ENCODE measurements around the gene NT5C3A. TPM values are rescaled to one million over a fixed set of nuclear protein-coding genes. Genes with fewer than 3 reads are reported as not detected.
"Not testable (repeated sequence)": the region's sequence is repeated elsewhere in the genome, so short reads cannot be mapped to it uniquely, and the experiment has no call there.

The NT5C3A gene
- polyA plus RNA-seq, 2 donors: 13.9 to 15.9 TPM

GRCh38 chr7:32992750-32993149 lies 69.8 kb downstream of the NT5C3A start:
- not testable (repeated sequence) for H3K4me1 ChIP-seq (ENCODE audit: control insufficient read depth in 2 of 2, insufficient read depth in 2 of 2, low read length in 1 of 2); H3K27me3 ChIP-seq (ENCODE audit: control insufficient read depth in 1 of 2, insufficient read depth in 2 of 2, low read length in 2 of 2); H3K27ac ChIP-seq (ENCODE audit: low read depth in 2 of 2, low read length in 1 of 2); H3K36me3 ChIP-seq (ENCODE audit: control insufficient read depth in 2 of 2, insufficient read depth in 2 of 2, low read length in 1 of 2); H3K9me3 ChIP-seq (ENCODE audit: control insufficient read depth in 2 of 2, insufficient read depth in 1 of 2, low read depth in 1 of 2, low read length in 1 of 2); H3K4me3 ChIP-seq (ENCODE audit: low read depth in 1 of 2, low read length in 2 of 2)
- WGBS, 2 donors: 51 to 70% methylated on average over 6 of the region's 6 CpGs

- not testable (repeated sequence) for H3K27me3 ChIP-seq (ENCODE audit: control insufficient read depth in 1 of 2, insufficient read depth in 2 of 2, low read length in 2 of 2); H3K27ac ChIP-seq (ENCODE audit: low read depth in 2 of 2, low read length in 1 of 2); H3K9me3 ChIP-seq (ENCODE audit: control insufficient read depth in 2 of 2, insufficient read depth in 1 of 2, low read depth in 1 of 2, low read length in 1 of 2); H3K36me3 ChIP-seq (ENCODE audit: control insufficient read depth in 2 of 2, insufficient read depth in 2 of 2, low read length in 1 of 2); H3K4me3 ChIP-seq (ENCODE audit: low read depth in 1 of 2, low read length in 2 of 2); H3K4me1 ChIP-seq (ENCODE audit: control insufficient read depth in 2 of 2, insufficient read depth in 2 of 2, low read length in 1 of 2)
- WGBS, 2 donors: 69 to 71% methylated on average over 9 of the region's 9 CpGs
These were observed 70.4 kb downstream of the NT5C3A start for GRCh38 chr7:32991975-32992700.

- not testable (repeated sequence) for H3K9me3 ChIP-seq (ENCODE audit: control insufficient read depth in 2 of 2, insufficient read depth in 1 of 2, low read depth in 1 of 2, low read length in 1 of 2); H3K27me3 ChIP-seq (ENCODE audit: control insufficient read depth in 1 of 2, insufficient read depth in 2 of 2, low read length in 2 of 2); H3K4me3 ChIP-seq (ENCODE audit: low read depth in 1 of 2, low read length in 2 of 2); H3K36me3 ChIP-seq (ENCODE audit: control insufficient read depth in 2 of 2, insufficient read depth in 2 of 2, low read length in 1 of 2); H3K4me1 ChIP-seq (ENCODE audit: control insufficient read depth in 2 of 2, insufficient read depth in 2 of 2, low read length in 1 of 2)
- peak overlapping the region in 1 of 2 donors; percentile 49 for H3K27ac ChIP-seq (ENCODE audit: low read depth in 2 of 2, low read length in 1 of 2)
- WGBS, 2 donors: 28% methylated on average over 3 to 5 of the region's 5 CpGs
These were observed 71.4 kb downstream of the NT5C3A start for GRCh38 chr7:32991068-32991585.

- H3K27ac ChIP-seq (ENCODE audit: low read depth in 2 of 2, low read length in 1 of 2); H3K27me3 ChIP-seq (ENCODE audit: control insufficient read depth in 1 of 2, insufficient read depth in 2 of 2, low read length in 2 of 2); H3K9me3 ChIP-seq (ENCODE audit: control insufficient read depth in 2 of 2, insufficient read depth in 1 of 2, low read depth in 1 of 2, low read length in 1 of 2); H3K4me1 ChIP-seq (ENCODE audit: control insufficient read depth in 2 of 2, insufficient read depth in 2 of 2, low read length in 1 of 2); H3K36me3 ChIP-seq (ENCODE audit: control insufficient read depth in 2 of 2, insufficient read depth in 2 of 2, low read length in 1 of 2); H3K4me3 ChIP-seq (ENCODE audit: low read depth in 1 of 2, low read length in 2 of 2): not testable (repeated sequence)
- 72 to 74% methylated on average over 5 to 8 of the region's 8 CpGs for WGBS, 2 donors
These were observed 74.4 kb downstream of the NT5C3A start for GRCh38 chr7:32988148-32988547.

GRCh38 chr7:32979902-32980301 lies 82.7 kb downstream of the NT5C3A start:
- not testable (repeated sequence) for H3K27ac ChIP-seq (ENCODE audit: low read depth in 2 of 2, low read length in 1 of 2); H3K4me3 ChIP-seq (ENCODE audit: low read depth in 1 of 2, low read length in 2 of 2); H3K4me1 ChIP-seq (ENCODE audit: control insufficient read depth in 2 of 2, insufficient read depth in 2 of 2, low read length in 1 of 2); H3K36me3 ChIP-seq (ENCODE audit: control insufficient read depth in 2 of 2, insufficient read depth in 2 of 2, low read length in 1 of 2); H3K27me3 ChIP-seq (ENCODE audit: control insufficient read depth in 1 of 2, insufficient read depth in 2 of 2, low read length in 2 of 2); H3K9me3 ChIP-seq (ENCODE audit: control insufficient read depth in 2 of 2, insufficient read depth in 1 of 2, low read depth in 1 of 2, low read length in 1 of 2)
- no CpG with 5 or more reads among the region's 2 CpGs for WGBS, 2 donors

- not testable (repeated sequence) for H3K4me3 ChIP-seq (ENCODE audit: low read depth in 1 of 2, low read length in 2 of 2); H3K27ac ChIP-seq (ENCODE audit: low read depth in 2 of 2, low read length in 1 of 2); H3K36me3 ChIP-seq (ENCODE audit: control insufficient read depth in 2 of 2, insufficient read depth in 2 of 2, low read length in 1 of 2); H3K4me1 ChIP-seq (ENCODE audit: control insufficient read depth in 2 of 2, insufficient read depth in 2 of 2, low read length in 1 of 2); H3K9me3 ChIP-seq (ENCODE audit: control insufficient read depth in 2 of 2, insufficient read depth in 1 of 2, low read depth in 1 of 2, low read length in 1 of 2); H3K27me3 ChIP-seq (ENCODE audit: control insufficient read depth in 1 of 2, insufficient read depth in 2 of 2, low read length in 2 of 2)
- 53 to 70% methylated on average over 6 of the region's 6 CpGs for WGBS, 2 donors
These were observed 83.3 kb downstream of the NT5C3A start for GRCh38 chr7:32979246-32979645.

GRCh38 chr7:32977159-32977558 lies 85.4 kb downstream of the NT5C3A start:
- H3K27me3 ChIP-seq (ENCODE audit: control insufficient read depth in 1 of 2, insufficient read depth in 2 of 2, low read length in 2 of 2); H3K27ac ChIP-seq (ENCODE audit: low read depth in 2 of 2, low read length in 1 of 2); H3K36me3 ChIP-seq (ENCODE audit: control insufficient read depth in 2 of 2, insufficient read depth in 2 of 2, low read length in 1 of 2); H3K9me3 ChIP-seq (ENCODE audit: control insufficient read depth in 2 of 2, insufficient read depth in 1 of 2, low read depth in 1 of 2, low read length in 1 of 2); H3K4me1 ChIP-seq (ENCODE audit: control insufficient read depth in 2 of 2, insufficient read depth in 2 of 2, low read length in 1 of 2); H3K4me3 ChIP-seq (ENCODE audit: low read depth in 1 of 2, low read length in 2 of 2): not testable (repeated sequence)
- 64 to 85% methylated on average over 2 of the region's 2 CpGs for WGBS, 2 donors

- not testable (repeated sequence) for H3K27me3 ChIP-seq (ENCODE audit: control insufficient read depth in 1 of 2, insufficient read depth in 2 of 2, low read length in 2 of 2); H3K9me3 ChIP-seq (ENCODE audit: control insufficient read depth in 2 of 2, insufficient read depth in 1 of 2, low read depth in 1 of 2, low read length in 1 of 2); H3K36me3 ChIP-seq (ENCODE audit: control insufficient read depth in 2 of 2, insufficient read depth in 2 of 2, low read length in 1 of 2); H3K4me1 ChIP-seq (ENCODE audit: control insufficient read depth in 2 of 2, insufficient read depth in 2 of 2, low read length in 1 of 2); H3K4me3 ChIP-seq (ENCODE audit: low read depth in 1 of 2, low read length in 2 of 2)
- 27 to 33% methylated on average over 2 to 3 of the region's 3 CpGs for WGBS, 2 donors
- H3K27ac ChIP-seq (ENCODE audit: low read depth in 2 of 2, low read length in 1 of 2): peak overlapping the region in 1 of 2 donors; percentile 22
These were observed 90.6 kb downstream of the NT5C3A start for GRCh38 chr7:32971967-32972366.

GRCh38 chr7:32967268-32967582 lies 95.4 kb downstream of the NT5C3A start:
- not testable (repeated sequence) for H3K27ac ChIP-seq (ENCODE audit: low read depth in 2 of 2, low read length in 1 of 2); H3K9me3 ChIP-seq (ENCODE audit: control insufficient read depth in 2 of 2, insufficient read depth in 1 of 2, low read depth in 1 of 2, low read length in 1 of 2); H3K27me3 ChIP-seq (ENCODE audit: control insufficient read depth in 1 of 2, insufficient read depth in 2 of 2, low read length in 2 of 2); H3K4me1 ChIP-seq (ENCODE audit: control insufficient read depth in 2 of 2, insufficient read depth in 2 of 2, low read length in 1 of 2); H3K4me3 ChIP-seq (ENCODE audit: low read depth in 1 of 2, low read length in 2 of 2); H3K36me3 ChIP-seq (ENCODE audit: control insufficient read depth in 2 of 2, insufficient read depth in 2 of 2, low read length in 1 of 2)
- 70 to 86% methylated on average over 4 of the region's 4 CpGs for WGBS, 2 donors

- not testable (repeated sequence) for H3K36me3 ChIP-seq (ENCODE audit: control insufficient read depth in 2 of 2, insufficient read depth in 2 of 2, low read length in 1 of 2); H3K27me3 ChIP-seq (ENCODE audit: control insufficient read depth in 1 of 2, insufficient read depth in 2 of 2, low read length in 2 of 2); H3K4me1 ChIP-seq (ENCODE audit: control insufficient read depth in 2 of 2, insufficient read depth in 2 of 2, low read length in 1 of 2); H3K27ac ChIP-seq (ENCODE audit: low read depth in 2 of 2, low read length in 1 of 2); H3K9me3 ChIP-seq (ENCODE audit: control insufficient read depth in 2 of 2, insufficient read depth in 1 of 2, low read depth in 1 of 2, low read length in 1 of 2); H3K4me3 ChIP-seq (ENCODE audit: low read depth in 1 of 2, low read length in 2 of 2)
- 59 to 75% methylated on average over 3 to 4 of the region's 5 CpGs for WGBS, 2 donors
These were observed 95.9 kb downstream of the NT5C3A start for GRCh38 chr7:32966489-32967267.

Data from esophagus (tissue), 2 donors.